ENCODE data around the gene RECQL5. TPM values are rescaled to one million over a fixed set of nuclear protein-coding genes. Genes with fewer than 3 reads are reported as not detected.
"Not testable (repeated sequence)": the region's sequence is repeated elsewhere in the genome, so short reads cannot be mapped to it uniquely, and the experiment has no call there.

RECQL5 gene
- polyA plus RNA-seq, 1 of the 3 experiments (the other 2 are of a cell fraction) = 25.3 TPM

DNA sequence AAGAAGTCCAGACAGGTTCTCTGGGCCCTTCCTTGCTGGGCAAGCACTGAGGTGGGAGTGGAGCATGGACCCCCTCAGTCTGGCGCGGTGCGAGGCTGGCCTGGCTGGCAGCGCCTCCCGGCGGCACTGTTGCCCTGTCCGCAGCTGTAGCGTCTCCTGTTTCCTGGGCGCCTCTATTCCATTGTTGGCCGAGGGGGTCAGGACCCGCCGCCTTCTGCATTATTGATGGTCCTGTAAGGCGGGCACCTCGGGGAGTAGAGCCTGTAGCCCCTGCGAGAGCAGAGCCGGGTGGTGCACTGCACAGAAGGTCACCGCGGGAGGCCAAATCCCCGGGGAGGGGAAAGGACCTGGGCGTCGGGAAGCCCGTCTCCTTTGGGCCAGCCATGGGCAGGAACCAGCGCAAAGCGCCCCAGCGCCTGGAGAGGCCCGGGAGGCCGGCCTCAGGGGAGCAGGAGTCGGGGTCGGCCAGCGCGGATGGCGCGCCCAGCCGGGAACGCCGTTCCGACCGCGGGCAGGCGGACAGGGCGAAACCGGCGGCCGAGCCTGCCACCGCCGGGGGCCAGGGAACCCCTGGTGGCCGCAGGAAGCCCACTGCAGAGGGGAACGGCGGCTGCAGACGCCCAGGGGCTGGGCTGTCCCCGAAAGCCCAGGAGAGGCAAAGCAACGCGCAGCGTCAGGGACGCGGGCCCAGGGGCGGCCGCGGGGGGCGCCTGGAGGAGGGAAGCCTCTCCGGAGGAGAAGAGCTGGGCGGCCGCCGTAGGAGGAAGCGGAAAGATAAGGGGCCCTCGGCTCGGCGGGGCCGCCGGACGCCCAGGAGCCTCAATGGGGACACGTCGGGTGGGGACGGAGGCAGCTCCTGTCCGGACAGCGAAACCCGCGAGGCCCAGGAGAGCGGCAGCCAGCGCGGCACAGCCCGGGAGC, 79.0 kb downstream of the RECQL5 start, which contains the start of gene MYO15B:
Gene MYO15B, plus strand, starts transcription at position 126 of the 921 bp plus-strand sequence. Its CDS starts 258 bp downstream, at position 384.
- Histone ChIP-seq H3K36me3 (replicated peaks in 1 of 2; ENCODE audit: control insufficient read depth in 1 of 2, insufficient read depth in 2 of 2, low read length in 1 of 2) (no peaks in the 10 kb centered on the region), H3K4me2 (peak within 1 kb of the TSS; percentile 93; the same call in 1 of the 2 replicates), H3K9me2 (no peaks in the 10 kb centered on the region), H3K4me1 (ENCODE audit: control insufficient read depth in 1 of 2, insufficient read depth in 2 of 2, low read depth in 1 of 2, low read length in 1 of 2) (peaks cover 0 to 16% of the 10 kb centered on the region in 2 experiments; a peak in 1 of 4 replicates), H3K27me3 (ENCODE audit: insufficient read depth) (no peaks in the 10 kb centered on the region), H3K27ac (ENCODE audit: low read depth in 2 of 2, low read length in 1 of 2) (no peak within 1 kb of the TSS), H3F3A (replicated peaks; ENCODE audit: insufficient read depth) (no peaks in the 10 kb centered on the region), H3K4me3 (ENCODE audit: low read depth in 2 of 2, low read length in 1 of 2) (no peak within 1 kb of the TSS), H2AFZ (ENCODE audit: low read depth) (peak within 1 kb of the TSS; percentile 56; the same call in 1 of the 2 replicates), H4K20me1 (ENCODE audit: insufficient read depth) (no peaks in the 10 kb centered on the region), H3K9ac (no peak within 1 kb of the TSS), H3K9me3 (no peaks in the 10 kb centered on the region), H3K79me2 (ENCODE audit: insufficient read depth) (no peaks in the 10 kb centered on the region)
- ChIA-PET CTCF (interaction anchor here (0.8 to 2.9 kb wide), 11 partner anchors 9 to 162 kb away, joined by 3 to 12 read pairs (median 4); partner anchors contain the start of genes SMIM5 and TSEN54), POLR2A (interaction anchor here (0.5 kb wide), 1 partner anchor 276 kb away, joined by 4 read pairs; no protein-coding TSS in a partner anchor)
- WGBS (ENCODE audit: low lambda C conversion rate) = 96% methylated on average over 80 of the region's 82 CpGs
- no peak for TF ChIP-seq SMC3 (IDR thresholded peaks at IDR 0.05; ENCODE audit: low read depth, low read length)
- no peak for DNase-seq

DNA sequence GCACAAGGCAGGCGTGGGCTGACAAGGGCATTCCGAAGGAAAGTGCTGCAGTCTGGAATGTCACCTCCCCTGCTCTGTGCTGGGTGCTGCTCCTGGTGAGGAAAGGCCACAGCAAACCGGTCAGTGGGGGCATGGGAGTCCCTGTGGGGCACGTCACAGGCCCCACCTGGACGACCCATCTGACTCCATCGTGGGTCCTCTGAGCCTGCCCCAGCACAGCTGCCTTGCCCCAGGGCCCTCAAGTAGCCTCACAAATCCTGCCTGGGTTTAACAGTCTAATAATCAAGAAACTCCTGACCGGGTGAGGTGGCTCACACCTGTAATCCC, 82.1 kb downstream of the RECQL5 start:
- Histone ChIP-seq H3K9me2 (no peaks in the 10 kb centered on the region), H3K9ac (no peak overlapping the region), H3K9me3 (no peaks in the 10 kb centered on the region), H3K36me3 (replicated peaks in 1 of 2; ENCODE audit: control insufficient read depth in 1 of 2, insufficient read depth in 2 of 2, low read length in 1 of 2) (no peaks in the 10 kb centered on the region), H3K4me1 (ENCODE audit: control insufficient read depth in 1 of 2, insufficient read depth in 2 of 2, low read depth in 1 of 2, low read length in 1 of 2) (peaks cover 0 to 9% of the 10 kb centered on the region in 2 experiments; a peak in 1 of 4 replicates), H4K20me1 (ENCODE audit: insufficient read depth) (no peaks in the 10 kb centered on the region), H3K79me2 (ENCODE audit: insufficient read depth) (no peaks in the 10 kb centered on the region), H3K4me3 (ENCODE audit: low read depth in 2 of 2, low read length in 1 of 2) (no peak overlapping the region), H3F3A (replicated peaks; ENCODE audit: insufficient read depth) (no peaks in the 10 kb centered on the region), H2AFZ (ENCODE audit: low read depth) (no peak overlapping the region), H3K4me2 (no peak overlapping the region), H3K27ac (ENCODE audit: low read depth in 2 of 2, low read length in 1 of 2) (no peak overlapping the region), H3K27me3 (ENCODE audit: insufficient read depth) (no peaks in the 10 kb centered on the region)
- POLR2A ChIA-PET = no interaction called here
- no peak for TF ChIP-seq FOXM1 (IDR thresholded peaks at IDR 0.05; ENCODE audit: low read depth)
- CTCF ChIA-PET = interaction anchor here (1.0 to 3.5 kb wide), 5 partner anchors 16 to 314 kb away, joined by 3 to 17 read pairs (median 5); partner anchors contain the start of genes MIF4GD and SMIM5
- no peak for DNase-seq
- WGBS (ENCODE audit: low lambda C conversion rate) = 78% methylated on average over 6 of the region's 7 CpGs

DNA sequence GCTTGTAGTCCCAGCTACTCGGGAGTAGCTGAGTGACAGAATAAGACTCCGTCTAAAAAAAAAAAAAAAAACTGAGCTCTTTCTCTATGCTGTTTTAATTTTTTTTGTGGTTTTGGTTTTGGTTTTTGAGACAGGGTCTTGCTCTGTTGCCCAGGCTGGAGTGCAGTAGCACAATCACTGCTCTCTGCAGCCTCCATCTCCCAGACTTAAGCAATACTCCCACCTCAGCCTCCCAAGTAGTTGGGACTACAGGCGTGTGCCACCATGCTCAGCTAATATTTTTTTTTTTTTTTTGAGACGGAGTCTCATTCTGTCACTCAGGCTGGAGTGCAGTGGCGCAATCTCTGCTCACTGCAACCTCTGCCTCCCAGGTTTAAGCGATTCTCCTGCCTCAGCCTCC, 83.8 kb downstream of the RECQL5 start:
- H3F3A ChIP-seq (replicated peaks; ENCODE audit: insufficient read depth); H3K9me3 ChIP-seq; H3K36me3 ChIP-seq (replicated peaks in 1 of 2; ENCODE audit: control insufficient read depth in 1 of 2, insufficient read depth in 2 of 2, low read length in 1 of 2); H3K79me2 ChIP-seq (ENCODE audit: insufficient read depth); DNase-seq; H3K27ac ChIP-seq (ENCODE audit: low read depth in 2 of 2, low read length in 1 of 2); H3K9me2 ChIP-seq; H3K9ac ChIP-seq; H2AFZ ChIP-seq (ENCODE audit: low read depth); H3K4me2 ChIP-seq; H3K4me3 ChIP-seq (ENCODE audit: low read depth in 2 of 2, low read length in 1 of 2); H3K4me1 ChIP-seq (ENCODE audit: control insufficient read depth in 1 of 2, insufficient read depth in 2 of 2, low read depth in 1 of 2, low read length in 1 of 2); H4K20me1 ChIP-seq (ENCODE audit: insufficient read depth); H3K27me3 ChIP-seq (ENCODE audit: insufficient read depth): not testable (repeated sequence)
- ChIA-PET CTCF (interaction anchor here (1.0 to 3.5 kb wide), 3 partner anchors 50 to 167 kb away, joined by 3 to 17 read pairs (median 7); partner anchors contain the start of gene SMIM5), POLR2A (interaction anchor here (0.6 kb wide), 1 partner anchor 786 kb away, joined by 5 read pairs; no protein-coding TSS in a partner anchor)
- WGBS (ENCODE audit: low lambda C conversion rate) = 81% methylated on average over 6 of the region's 6 CpGs

DNA sequence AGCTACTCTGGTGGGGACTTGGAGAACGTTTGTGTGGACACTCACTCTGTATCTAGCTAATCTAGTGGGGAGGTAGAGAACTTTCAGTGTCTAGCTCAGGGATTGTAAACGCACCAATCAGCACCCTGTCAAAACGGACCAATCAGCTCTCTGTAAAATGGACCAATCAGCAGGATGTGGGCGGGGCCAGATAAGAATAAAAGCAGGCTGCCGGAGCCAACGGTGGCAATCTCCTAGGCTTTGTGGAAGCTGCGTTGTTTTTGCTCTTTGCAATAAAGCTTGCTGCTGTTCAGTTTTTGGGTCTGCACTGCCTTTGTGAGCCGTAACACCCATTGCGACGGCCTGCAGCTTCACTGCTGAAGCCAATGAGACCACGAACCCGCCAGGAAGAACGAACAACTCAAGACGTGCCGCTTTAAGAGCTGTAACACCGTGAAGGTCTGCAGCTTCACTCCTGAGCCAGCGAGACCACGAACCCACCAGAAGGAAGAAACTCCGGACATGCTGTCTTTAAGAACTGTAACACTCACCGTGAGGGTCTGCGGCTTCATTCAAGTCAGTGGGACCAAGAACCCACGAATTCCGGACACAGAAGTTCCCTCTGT, 85.7 kb downstream of the RECQL5 start:
- not testable (repeated sequence) for H3K27ac ChIP-seq (ENCODE audit: low read depth in 2 of 2, low read length in 1 of 2)

More for the DNA sequence above, 85.7 kb downstream of the RECQL5 start:
- H3K9me2 ChIP-seq; H3K9ac ChIP-seq; H2AFZ ChIP-seq (ENCODE audit: low read depth); H3K9me3 ChIP-seq; H3F3A ChIP-seq (replicated peaks; ENCODE audit: insufficient read depth); H3K36me3 ChIP-seq (replicated peaks in 1 of 2; ENCODE audit: control insufficient read depth in 1 of 2, insufficient read depth in 2 of 2, low read length in 1 of 2); H3K27me3 ChIP-seq (ENCODE audit: insufficient read depth); H4K20me1 ChIP-seq (ENCODE audit: insufficient read depth); DNase-seq; H3K79me2 ChIP-seq (ENCODE audit: insufficient read depth); H3K4me3 ChIP-seq (ENCODE audit: low read depth in 2 of 2, low read length in 1 of 2); H3K4me2 ChIP-seq; H3K4me1 ChIP-seq (ENCODE audit: control insufficient read depth in 1 of 2, insufficient read depth in 2 of 2, low read depth in 1 of 2, low read length in 1 of 2): not testable (repeated sequence)
- POLR2A ChIA-PET = interaction anchor here (0.7 kb wide), 1 partner anchor 359 kb away, joined by 3 read pairs; the partner anchor contains the start of gene FBF1
- WGBS (ENCODE audit: low lambda C conversion rate) = 79% methylated on average over 23 of the region's 23 CpGs
- CTCF ChIA-PET = interaction anchor here (0.6 to 1.1 kb wide), 5 partner anchors 20 to 168 kb away, joined by 3 to 5 read pairs (median 3); partner anchors contain the start of genes SMIM5 and TMEM94

Other genes with a start within 250 kb of the RECQL5 start
- gene TMEM94, start 210.5 kb downstream of the RECQL5 start, polyA plus RNA-seq (2012; rRNA removed) = 68.0 and 89.9 TPM in 2 replicates
- gene CASKIN2, start 151.6 kb downstream of the RECQL5 start, polyA plus RNA-seq (2012; rRNA removed) = 5.2 and 6.5 TPM in 2 replicates
- 29.8 and 37.7 TPM in 2 replicates for gene TSEN54, start 150.6 kb downstream of the RECQL5 start, polyA plus RNA-seq (2012; rRNA removed)
- 4.4 and 6.7 TPM in 2 replicates for gene LLGL2, start 141.5 kb downstream of the RECQL5 start, polyA plus RNA-seq (2012; rRNA removed)
- gene MYO15B, start 79.4 kb downstream of the RECQL5 start, polyA plus RNA-seq (2012; rRNA removed) = 9.7 and 10.3 TPM in 2 replicates
- gene SMIM5, start 33.7 kb downstream of the RECQL5 start, polyA plus RNA-seq (2012; rRNA removed) = 0.02 TPM in 1 of 2 replicates, not detected in the other
- 145 and 158 TPM in 2 replicates for gene SAP30BP, start 184 bp upstream of the RECQL5 start, polyA plus RNA-seq (2012; rRNA removed)
- 3.6 and 7.0 TPM in 2 replicates for gene ITGB4, start 54.3 kb upstream of the RECQL5 start, polyA plus RNA-seq (2012; rRNA removed)
- 36.5 and 39.2 TPM in 2 replicates for gene GALK1, start 98.0 kb upstream of the RECQL5 start, polyA plus RNA-seq (2012; rRNA removed)
- gene UNK, start 117.7 kb upstream of the RECQL5 start, polyA plus RNA-seq (2012; rRNA removed) = 19.9 and 24.8 TPM in 2 replicates
- gene UNC13D, start 177.2 kb upstream of the RECQL5 start, polyA plus RNA-seq (2012; rRNA removed) = 0.99 and 1.3 TPM in 2 replicates
- gene WBP2, start 188.2 kb upstream of the RECQL5 start, polyA plus RNA-seq (2012; rRNA removed) = 49.7 and 55.8 TPM in 2 replicates
- 3.1 and 5.1 TPM in 2 replicates for gene TRIM47, start 211.4 kb upstream of the RECQL5 start, polyA plus RNA-seq (2012; rRNA removed)
- 13.1 and 18.1 TPM in 2 replicates for gene TRIM65, start 229.8 kb upstream of the RECQL5 start, polyA plus RNA-seq (2012; rRNA removed)
- gene MRPL38, start 237.7 kb upstream of the RECQL5 start, polyA plus RNA-seq (2012; rRNA removed) = 62.5 and 93.9 TPM in 2 replicates